HepG2 (cell line): ENCODE measurements around the gene CMIP. TPM values are rescaled to one million over a fixed set of nuclear protein-coding genes. Genes with fewer than 3 reads are reported as not detected.

Source experiments
- CBX2 ChIP-seq, 2 experiments: fragments of 200-600 bp in 1 of 2; sonication (generic); formaldehyde crosslinking in 1 of 2; IDR thresholded peaks; 2 replicates each; pipeline versions ENCODE4 v1.7.0 to v1.8.1; 2018 to 2022; ENCODE audit warnings: low read depth in 2 of 2, low read length in 1 of 2, mild to moderate bottlenecking in 1 of 2, missing genetic modification reagents in 1 of 2
- FOSL2 ChIP-seq: sonication (generic); formaldehyde crosslinking; IDR thresholded peaks from 2 replicates; pipeline ENCODE4 v1.4.0; 2020; ENCODE audit warnings: missing genetic modification reagents
- HMG20A ChIP-seq: IDR thresholded peaks from 2 replicates; pipeline ENCODE4 v1.6.1; 2016; ENCODE audit warnings: borderline replicate concordance
- NFATC3 ChIP-seq: sonication (generic); formaldehyde crosslinking; IDR thresholded peaks from 2 replicates; pipeline ENCODE4 v1.5.1; 2020; ENCODE audit warnings: mild to moderate bottlenecking, missing genetic modification reagents
- NR3C1 ChIP-seq: sonication (generic); formaldehyde crosslinking; IDR thresholded peaks from 2 replicates; pipeline ENCODE4 v1.4.0; 2020; ENCODE audit warnings: missing genetic modification reagents
- PATZ1 ChIP-seq: sonication (generic); formaldehyde crosslinking; IDR thresholded peaks from 2 replicates; pipeline ENCODE4 v1.4.0; 2020; ENCODE audit warnings: missing genetic modification reagents
- PPARG ChIP-seq: conservative IDR thresholded peaks from 2 replicates; pipeline ENCODE4 v1.6.1; 2016; ENCODE audit warnings: missing biosample characterization, missing genetic modification reagents
- RAD21 ChIP-seq: fragments of 450-650 bp; formaldehyde crosslinking; IDR thresholded peaks from 2 replicates; pipeline ENCODE4 v1.5.0; 2020; ENCODE audit warnings: mild to moderate bottlenecking
- SALL1 ChIP-seq: sonication (generic); formaldehyde crosslinking; IDR thresholded peaks from 2 replicates; pipeline ENCODE4 v1.8.0; 2022; ENCODE audit warnings: mild to moderate bottlenecking, missing genetic modification reagents
- SNAPC2 ChIP-seq: sonication (generic); formaldehyde crosslinking; IDR thresholded peaks from 2 replicates; pipeline ENCODE4 v1.8.1; 2022; ENCODE audit warnings: mild to moderate bottlenecking, missing genetic modification reagents
- TGIF2 ChIP-seq: IDR thresholded peaks from 2 replicates; pipeline ENCODE4 v1.6.1; 2016; ENCODE audit warnings: control low read depth, missing compliant biosample characterization
- THAP11 ChIP-seq: IDR thresholded peaks from 2 replicates; pipeline ENCODE4 v1.6.1; 2016; ENCODE audit warnings: missing biosample characterization, missing genetic modification reagents
- WIZ ChIP-seq: sonication (generic); formaldehyde crosslinking; IDR thresholded peaks from 2 replicates; pipeline ENCODE4 v1.5.1; 2020; ENCODE audit warnings: mild to moderate bottlenecking, missing genetic modification reagents
- ZHX1 ChIP-seq: sonication (generic); formaldehyde crosslinking; IDR thresholded peaks from 2 replicates; pipeline ENCODE4 v1.8.1; 2022; ENCODE audit warnings: low read depth, mild to moderate bottlenecking, missing genetic modification reagents
- ZMAT3 ChIP-seq: sonication (generic); formaldehyde crosslinking; conservative IDR thresholded peaks from 2 replicates; pipeline ENCODE4 v1.7.0; 2021; ENCODE audit warnings: missing genetic modification reagents
- ZNF24 ChIP-seq: fragments of 450-650 bp; IDR thresholded peaks from 2 replicates; pipeline ENCODE4 v1.6.1; 2017; ENCODE audit warnings: antibody characterized with exemption, mild to moderate bottlenecking
- ZNF639 ChIP-seq: conservative IDR thresholded peaks from 2 replicates; pipeline ENCODE4 v1.6.1; 2018; ENCODE audit warnings: missing genetic modification reagents
- ZNF670 ChIP-seq: sonication (generic); formaldehyde crosslinking; IDR thresholded peaks from 2 replicates; pipeline ENCODE4 v1.8.0; 2022; ENCODE audit warnings: mild to moderate bottlenecking, missing genetic modification reagents, borderline replicate concordance
- ZNF883 ChIP-seq: sonication (generic); formaldehyde crosslinking; IDR thresholded peaks from 2 replicates; pipeline ENCODE4 v1.5.1; 2020; ENCODE audit warnings: mild to moderate bottlenecking, missing genetic modification reagents; ENCODE audit errors: not compliant biosample characterization
- polyA plus RNA-seq, 8 experiments: library from polyadenylated mRNA; depleted of rRNA in 3 of 8; stranded (reverse) in 7 of 8; unstranded in 1 of 8; fragments of >200 nt; fragmentation: Illumina TruSeq in 4 of 8; extraction: Trizol in 4 of 8; gene quantifications; 2 replicates each; pipeline versions ENCODE4 v1.2.1 to v1.2.3, GENCODE V29; 2011 to 2016; ENCODE audit warnings: low read depth in 4 of 8, missing spikeins in 1 of 8, mixed read lengths in 1 of 8; ENCODE audit not compliant: insufficient read depth in 1 of 8
- total RNA-seq, 5 experiments: library from RNA; depleted of rRNA; stranded (reverse); fragments of >200 nt; fragmentation: Illumina TruSeq; extraction: Trizol; gene quantifications; 2 replicates each; pipeline ENCODE4 v1.2.3, GENCODE V29; 2016; ENCODE audit warnings: low read depth in 1 of 5
- TF ChIP-seq, protein P1 (sequence below): sonication (generic); formaldehyde crosslinking; IDR thresholded peaks from 2 replicates; pipeline ENCODE4 v1.5.0; 2020; ENCODE audit warnings: mild to moderate bottlenecking, missing genetic modification reagents
- TF ChIP-seq, protein P2 (sequence below): sonication (generic); formaldehyde crosslinking; conservative IDR thresholded peaks from 2 replicates; pipeline ENCODE4 v1.4.0; 2020; ENCODE audit warnings: missing genetic modification reagents

The CMIP gene
- total and polyA plus RNA-seq, 2 of the 13 experiments (the other 11 are each of a cell fraction or from before 2014, with no cell fraction given): 10.9 to 18.1 TPM

DNA sequence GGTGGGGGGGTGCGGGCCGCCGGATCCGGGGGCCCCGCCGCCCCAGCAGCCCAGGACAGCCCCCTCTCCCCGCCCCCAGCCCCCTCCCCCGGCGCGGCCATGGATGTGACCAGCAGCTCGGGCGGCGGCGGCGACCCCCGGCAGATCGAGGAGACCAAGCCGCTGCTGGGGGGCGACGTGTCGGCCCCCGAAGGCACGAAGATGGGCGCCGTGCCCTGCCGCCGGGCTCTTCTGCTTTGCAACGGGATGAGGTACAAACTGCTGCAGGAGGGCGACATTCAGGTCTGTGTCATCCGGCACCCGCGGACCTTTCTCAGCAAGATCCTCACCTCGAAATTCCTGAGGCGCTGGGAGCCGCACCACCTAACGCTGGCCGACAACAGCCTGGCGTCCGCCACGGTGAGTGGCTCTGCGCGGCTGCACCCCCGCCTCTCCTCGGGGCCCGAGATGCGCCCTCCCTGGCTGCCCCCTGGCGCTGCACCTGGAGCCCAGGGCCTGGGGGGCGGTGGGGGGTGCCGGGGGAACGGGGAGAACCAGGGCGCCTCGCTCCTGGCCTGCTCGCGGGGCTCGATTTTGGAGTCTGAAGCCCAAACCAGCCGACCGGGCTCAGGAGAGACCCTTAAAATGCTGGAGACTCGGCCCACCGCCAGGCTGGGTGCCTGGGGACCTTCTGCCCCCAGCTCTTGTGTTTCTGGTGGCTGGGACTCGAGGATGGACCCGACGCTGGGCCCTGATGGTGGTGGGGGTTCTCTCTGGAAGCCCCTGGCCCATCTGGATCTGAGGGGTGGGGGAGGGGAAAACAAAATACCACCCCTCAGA is 744 bp downstream of the CMIP start (continued):
- TF ChIP-seq ZNF639 (CRISPR knock-in tag) (0 out of 2 replicates have a peak, but pooled peaks have one; percentile 9), ZNF24 (no peak), PPARG (CRISPR knock-in tag) (no peak), RAD21 (CRISPR knock-in tag) (no peak), NFATC3 (CRISPR knock-in tag) (no peak), CBX2 (IDR thresholded peaks at IDR 0.05; ENCODE audit: low read depth, low read length) (no peak), CBX2 (CRISPR knock-in tag; IDR thresholded peaks at IDR 0.05; ENCODE audit: low read depth) (no peak), ZHX1 (CRISPR knock-in tag) (no peak), FOSL2 (CRISPR knock-in tag) (no peak), ZMAT3 (no peak), SNAPC2 (CRISPR knock-in tag) (no peak), WIZ (CRISPR knock-in tag) (no peak), NR3C1 (CRISPR knock-in tag) (0 out of 2 replicates have a peak, but pooled peaks have one; percentile 19), ZNF670 (CRISPR knock-in tag) (peak; percentile 78; the same call in 1 of the 2 replicates), TGIF2 (CRISPR knock-in tag) (peak; percentile 43; the same call in 1 of the 2 replicates), THAP11 (no peak; the same call in none of the 2 replicates), SALL1 (CRISPR knock-in tag) (peak; percentile 57; the same call in 1 of the 2 replicates), ZNF883 (CRISPR knock-in tag) (peak; percentile 46), PATZ1 (CRISPR knock-in tag) (peak; percentile 75), HMG20A (CRISPR knock-in tag) (no peak)
- TF ChIP-seq, protein P1, sequence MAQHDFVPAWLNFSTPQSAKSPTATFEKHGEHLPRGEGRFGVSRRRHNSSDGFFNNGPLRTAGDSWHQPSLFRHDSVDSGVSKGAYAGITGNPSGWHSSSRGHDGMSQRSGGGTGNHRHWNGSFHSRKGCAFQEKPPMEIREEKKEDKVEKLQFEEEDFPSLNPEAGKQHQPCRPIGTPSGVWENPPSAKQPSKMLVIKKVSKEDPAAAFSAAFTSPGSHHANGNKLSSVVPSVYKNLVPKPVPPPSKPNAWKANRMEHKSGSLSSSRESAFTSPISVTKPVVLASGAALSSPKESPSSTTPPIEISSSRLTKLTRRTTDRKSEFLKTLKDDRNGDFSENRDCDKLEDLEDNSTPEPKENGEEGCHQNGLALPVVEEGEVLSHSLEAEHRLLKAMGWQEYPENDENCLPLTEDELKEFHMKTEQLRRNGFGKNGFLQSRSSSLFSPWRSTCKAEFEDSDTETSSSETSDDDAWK (CRISPR knock-in tag): no peak
- TF ChIP-seq, protein P2, sequence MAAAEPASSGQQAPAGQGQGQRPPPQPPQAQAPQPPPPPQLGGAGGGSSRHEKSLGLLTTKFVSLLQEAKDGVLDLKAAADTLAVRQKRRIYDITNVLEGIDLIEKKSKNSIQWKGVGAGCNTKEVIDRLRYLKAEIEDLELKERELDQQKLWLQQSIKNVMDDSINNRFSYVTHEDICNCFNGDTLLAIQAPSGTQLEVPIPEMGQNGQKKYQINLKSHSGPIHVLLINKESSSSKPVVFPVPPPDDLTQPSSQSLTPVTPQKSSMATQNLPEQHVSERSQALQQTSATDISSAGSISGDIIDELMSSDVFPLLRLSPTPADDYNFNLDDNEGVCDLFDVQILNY (CRISPR knock-in tag): no peak
